ENCODE measurements around the gene ASB2.

DNA sequence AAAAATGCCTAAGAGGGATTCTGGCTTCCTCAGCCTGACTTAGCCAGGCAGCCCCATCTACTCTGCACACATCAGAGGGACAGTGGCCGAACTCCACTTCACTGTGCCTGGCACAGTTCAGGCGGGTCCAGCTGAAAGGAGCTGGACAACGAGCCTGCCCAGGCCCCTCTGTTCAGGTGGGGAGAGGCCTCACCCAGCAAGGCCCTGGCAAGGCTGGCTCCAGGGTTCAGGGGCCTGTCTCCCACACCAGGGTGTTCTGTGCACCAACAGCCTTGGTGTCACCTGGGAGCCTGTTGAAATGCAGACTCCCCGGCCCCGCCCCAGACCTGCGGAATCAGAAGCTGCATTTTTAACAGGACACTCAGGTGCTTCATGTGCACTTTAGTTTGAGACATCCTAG, 39.4 kb downstream of the ASB2 start:
- TF ChIP-seq, protein P1, sequence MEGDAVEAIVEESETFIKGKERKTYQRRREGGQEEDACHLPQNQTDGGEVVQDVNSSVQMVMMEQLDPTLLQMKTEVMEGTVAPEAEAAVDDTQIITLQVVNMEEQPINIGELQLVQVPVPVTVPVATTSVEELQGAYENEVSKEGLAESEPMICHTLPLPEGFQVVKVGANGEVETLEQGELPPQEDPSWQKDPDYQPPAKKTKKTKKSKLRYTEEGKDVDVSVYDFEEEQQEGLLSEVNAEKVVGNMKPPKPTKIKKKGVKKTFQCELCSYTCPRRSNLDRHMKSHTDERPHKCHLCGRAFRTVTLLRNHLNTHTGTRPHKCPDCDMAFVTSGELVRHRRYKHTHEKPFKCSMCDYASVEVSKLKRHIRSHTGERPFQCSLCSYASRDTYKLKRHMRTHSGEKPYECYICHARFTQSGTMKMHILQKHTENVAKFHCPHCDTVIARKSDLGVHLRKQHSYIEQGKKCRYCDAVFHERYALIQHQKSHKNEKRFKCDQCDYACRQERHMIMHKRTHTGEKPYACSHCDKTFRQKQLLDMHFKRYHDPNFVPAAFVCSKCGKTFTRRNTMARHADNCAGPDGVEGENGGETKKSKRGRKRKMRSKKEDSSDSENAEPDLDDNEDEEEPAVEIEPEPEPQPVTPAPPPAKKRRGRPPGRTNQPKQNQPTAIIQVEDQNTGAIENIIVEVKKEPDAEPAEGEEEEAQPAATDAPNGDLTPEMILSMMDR (conservative IDR thresholded peaks at IDR 0.05; ENCODE audit: low read depth, low read length): no peak
- TF ChIP-seq EZH2 (IDR thresholded peaks at IDR 0.05; ENCODE audit: borderline replicate concordance, low read depth, low read length, poor library complexity, severe bottlenecking): no peak

All from A673 (cell line).